AG09319 (cell line): ENCODE measurements around the gene TNS4.

Experiments
- DNase-seq: peaks from one replicate; pipeline ENCODE4 v3.0.0-alpha.2; 2010; ENCODE audit warnings: low read depth; ENCODE audit errors: extremely low read depth
- TF ChIP-seq, protein P1 (sequence below): IDR thresholded peaks from 2 replicates; pipeline ENCODE4 v1.5.1; 2011; ENCODE audit warnings: low read depth, mild to moderate bottlenecking, inconsistent platforms, low read length, moderate library complexity

TNS4 gene

DNA sequence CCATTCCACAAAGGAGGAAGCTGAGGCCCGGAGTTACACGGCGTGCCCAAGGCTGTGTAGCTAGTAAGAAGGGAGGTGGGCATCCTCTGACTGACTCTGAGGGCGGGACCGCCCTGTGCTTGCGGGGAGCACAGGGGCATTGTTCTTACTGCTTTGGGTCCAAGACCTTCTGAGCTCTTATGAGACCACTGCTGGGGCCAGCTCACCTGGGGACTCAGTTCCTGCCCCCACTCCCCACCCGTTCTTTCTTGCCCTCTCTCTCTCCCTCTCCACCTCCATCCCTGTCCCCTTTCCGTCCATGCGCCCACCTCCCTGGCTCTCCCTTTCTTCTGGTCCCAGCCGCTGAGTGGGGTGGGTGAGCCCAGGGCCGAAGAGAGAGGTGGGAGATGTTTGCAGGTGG lies 44.2 kb upstream of the TNS4 start:
- TF ChIP-seq, protein P1, sequence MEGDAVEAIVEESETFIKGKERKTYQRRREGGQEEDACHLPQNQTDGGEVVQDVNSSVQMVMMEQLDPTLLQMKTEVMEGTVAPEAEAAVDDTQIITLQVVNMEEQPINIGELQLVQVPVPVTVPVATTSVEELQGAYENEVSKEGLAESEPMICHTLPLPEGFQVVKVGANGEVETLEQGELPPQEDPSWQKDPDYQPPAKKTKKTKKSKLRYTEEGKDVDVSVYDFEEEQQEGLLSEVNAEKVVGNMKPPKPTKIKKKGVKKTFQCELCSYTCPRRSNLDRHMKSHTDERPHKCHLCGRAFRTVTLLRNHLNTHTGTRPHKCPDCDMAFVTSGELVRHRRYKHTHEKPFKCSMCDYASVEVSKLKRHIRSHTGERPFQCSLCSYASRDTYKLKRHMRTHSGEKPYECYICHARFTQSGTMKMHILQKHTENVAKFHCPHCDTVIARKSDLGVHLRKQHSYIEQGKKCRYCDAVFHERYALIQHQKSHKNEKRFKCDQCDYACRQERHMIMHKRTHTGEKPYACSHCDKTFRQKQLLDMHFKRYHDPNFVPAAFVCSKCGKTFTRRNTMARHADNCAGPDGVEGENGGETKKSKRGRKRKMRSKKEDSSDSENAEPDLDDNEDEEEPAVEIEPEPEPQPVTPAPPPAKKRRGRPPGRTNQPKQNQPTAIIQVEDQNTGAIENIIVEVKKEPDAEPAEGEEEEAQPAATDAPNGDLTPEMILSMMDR: no peak

DNA sequence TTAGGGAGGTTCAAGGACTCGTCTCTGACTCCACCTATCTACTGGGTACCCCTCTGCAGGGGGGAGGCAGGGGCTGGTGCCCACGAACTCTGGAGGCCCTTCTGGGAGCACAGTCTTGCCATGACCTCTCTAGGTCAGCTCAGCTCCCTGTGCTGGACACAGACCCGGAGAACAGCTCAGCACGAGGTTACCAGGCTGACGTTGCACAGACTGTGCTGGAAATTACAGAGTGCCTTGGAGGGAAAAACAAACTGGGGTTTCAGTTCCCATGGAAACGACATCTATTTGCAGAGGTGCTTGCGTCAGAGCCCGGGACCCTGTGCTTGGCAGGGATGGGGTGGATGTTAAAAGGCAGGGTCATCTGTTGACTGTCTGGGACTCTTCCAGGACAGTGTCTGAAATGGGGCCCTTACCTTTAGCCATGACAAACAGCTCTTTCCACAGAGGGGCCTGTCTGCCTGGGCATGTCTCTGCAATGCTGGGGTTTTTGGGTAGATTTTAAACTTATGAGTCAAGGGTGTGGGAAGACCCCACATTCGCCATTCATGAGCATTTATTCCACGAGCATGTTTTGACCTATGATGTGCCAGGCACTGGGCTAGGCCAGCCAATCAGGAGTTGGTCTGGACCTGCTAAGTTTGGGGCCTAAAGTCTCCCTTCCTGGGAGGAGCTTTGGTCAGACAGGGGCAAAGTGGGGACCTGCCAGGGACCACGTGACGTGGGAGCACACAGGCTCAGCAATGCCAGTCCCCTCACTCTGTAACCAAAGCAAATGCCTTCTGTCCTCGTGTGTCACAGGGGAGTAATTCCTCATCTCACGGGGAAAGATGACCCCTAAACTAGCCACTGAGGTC lies 41.4 kb upstream of the TNS4 start:
- TF ChIP-seq, protein P1: no peak
- DNase-seq: peak; percentile 93

More for the DNA sequence above, 44.2 kb upstream of the TNS4 start:
- DNase-seq: no peak

DNA sequence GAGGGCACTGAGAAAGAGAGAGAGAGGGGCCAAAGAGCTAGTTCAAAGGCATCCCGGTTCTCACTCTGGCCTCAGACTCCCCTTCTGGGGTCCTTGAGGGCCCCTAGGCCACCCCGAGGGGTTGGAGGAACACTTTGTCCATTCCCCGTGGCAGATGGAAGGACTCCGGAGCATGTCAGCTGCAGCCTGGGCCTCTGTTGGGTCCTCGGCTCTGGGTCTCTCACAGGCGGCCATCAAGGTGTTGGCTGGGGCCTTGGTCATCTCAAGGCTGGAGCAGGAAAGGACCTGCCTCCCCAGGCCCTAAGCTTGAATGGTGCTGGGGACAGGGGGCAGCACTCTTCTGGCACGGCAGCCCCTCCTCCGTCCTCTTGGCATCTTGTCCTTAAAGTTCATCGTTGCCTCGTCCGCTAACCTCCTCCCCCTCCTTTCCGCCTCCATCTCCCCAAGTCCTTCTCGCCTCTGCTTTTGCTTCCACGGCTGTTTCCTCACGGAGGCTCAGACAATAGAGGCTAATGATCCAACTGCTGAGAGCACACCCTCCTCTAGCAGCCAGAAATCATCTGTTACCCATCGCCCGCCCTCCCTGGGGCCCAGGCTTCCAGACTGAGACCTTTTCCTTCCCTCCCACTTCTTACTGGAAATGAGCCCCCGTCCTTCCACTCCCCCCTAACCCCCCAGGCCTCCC lies 40.6 kb upstream of the TNS4 start:
- TF ChIP-seq, protein P1: no peak
- no peak for DNase-seq

DNA sequence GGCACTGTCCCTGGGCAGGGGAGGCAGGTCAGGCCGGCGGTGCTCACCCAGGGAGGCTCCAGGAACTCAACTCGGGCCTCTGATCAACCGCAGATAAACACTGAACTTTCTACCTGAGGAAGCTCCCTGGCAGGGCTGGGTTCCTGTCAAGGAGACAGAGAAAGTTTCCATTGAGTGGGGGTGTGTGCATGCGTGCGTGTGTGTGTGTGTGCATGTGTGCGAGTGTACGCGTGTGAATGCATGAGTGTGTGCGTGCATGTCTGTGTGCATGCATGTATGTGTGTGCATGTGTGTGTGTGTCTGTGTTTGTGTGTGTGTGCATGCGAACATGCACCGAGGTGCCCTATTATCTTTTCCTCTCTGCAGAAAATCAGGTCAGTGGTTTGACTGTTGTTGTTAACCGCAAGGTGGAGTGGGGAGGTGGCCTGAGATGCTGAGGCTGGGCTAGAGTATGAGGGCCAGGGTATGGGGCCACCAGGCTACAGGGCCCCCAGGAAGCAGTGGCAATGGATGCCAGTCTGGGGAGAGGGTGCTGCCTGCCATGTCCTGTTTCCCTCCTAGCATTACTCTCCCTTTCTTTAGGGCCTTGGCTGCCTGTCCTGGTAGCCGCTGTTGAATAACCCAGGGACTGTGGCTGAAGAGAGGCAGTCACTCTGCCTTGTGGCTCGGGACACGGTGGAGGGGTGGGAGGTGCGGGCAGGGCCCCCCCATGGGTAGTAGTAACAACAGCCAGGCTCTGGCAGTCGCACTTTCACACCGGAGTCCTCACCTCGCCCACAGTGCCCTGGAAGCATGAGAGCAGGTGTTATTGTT lies 39.8 kb upstream of the TNS4 start:
- no peak for DNase-seq
- TF ChIP-seq, protein P1: no peak

DNA sequence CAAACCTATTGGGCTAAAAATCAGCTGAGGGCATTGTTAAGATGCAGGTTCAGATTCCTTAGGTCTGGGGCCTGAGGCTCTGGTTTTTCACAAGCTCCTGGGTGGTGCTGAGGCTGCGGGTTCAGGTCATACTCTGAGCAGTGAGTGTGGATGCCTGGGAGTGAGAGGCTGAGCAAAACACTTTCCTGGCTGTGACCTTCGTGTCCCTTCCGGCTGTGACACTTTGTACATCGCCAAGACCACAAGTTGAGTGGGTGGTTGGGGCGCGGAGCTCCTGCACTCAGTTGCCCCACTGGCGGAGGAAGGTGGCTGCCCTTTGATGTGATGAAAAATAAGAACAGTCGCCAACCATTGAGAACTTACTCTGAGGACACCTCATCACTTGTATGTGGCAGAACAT lies 39.0 kb upstream of the TNS4 start:
- DNase-seq: no peak
- TF ChIP-seq, protein P1: no peak

DNA sequence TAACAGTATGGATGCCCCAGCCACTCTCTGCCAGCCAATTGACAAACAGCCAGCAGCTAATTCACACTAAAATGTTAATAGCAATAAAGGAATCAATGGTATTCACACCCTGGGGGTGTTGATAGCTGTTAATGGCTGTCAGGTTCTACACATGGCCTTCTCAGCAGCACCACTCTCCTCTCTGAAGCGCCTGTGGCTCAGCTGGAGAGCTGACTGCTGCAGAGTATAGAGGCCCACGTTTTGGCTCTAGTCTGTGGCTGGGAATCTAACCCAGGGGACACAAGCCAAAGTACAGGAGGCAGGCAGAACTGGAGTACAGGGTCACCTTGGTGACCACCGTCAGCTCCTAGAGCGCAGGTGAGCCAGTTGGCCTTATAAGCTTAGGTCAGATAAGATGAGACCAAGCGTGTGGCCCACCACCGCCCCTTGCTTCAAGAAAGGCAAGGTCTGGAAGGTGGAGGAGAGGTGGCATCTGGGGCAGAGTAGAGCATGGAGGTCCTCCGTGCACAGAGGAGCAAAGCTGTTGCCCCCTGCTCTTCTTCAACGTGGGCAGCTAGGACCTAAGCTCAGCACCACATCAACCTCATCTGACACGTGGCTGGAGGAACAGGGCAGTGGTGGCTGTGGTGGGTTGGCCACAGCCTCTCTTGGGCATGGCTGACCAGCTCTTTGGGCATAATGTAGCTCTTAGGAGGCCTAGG lies 38.4 kb upstream of the TNS4 start:
- TF ChIP-seq, protein P1: no peak

More for the DNA sequence above, 38.4 kb upstream of the TNS4 start:
- DNase-seq: no peak
